Urinary bladder (tissue), 4 donors: ENCODE results near the gene FAM222A. TPM values are rescaled to one million over a fixed set of nuclear protein-coding genes. Genes with fewer than 3 reads are reported as not detected.

ENCODE experiments used
- DNase-seq: peaks from one replicate; pipeline ENCODE4 v3.0.0-alpha.2; 2015; ENCODE audit errors: extremely low spot score
- H3K27ac ChIP-seq: one replicate; pipeline ENCODE4 v1.5.1; 2013; ENCODE audit warnings: low read depth, mild to moderate bottlenecking, moderate library complexity
- H3K36me3 ChIP-seq: one replicate; pipeline ENCODE4 v1.6.1; 2013; ENCODE audit warnings: mild to moderate bottlenecking, moderate library complexity; ENCODE audit not compliant: insufficient read depth
- H3K4me1 ChIP-seq: one replicate; pipeline ENCODE4 v1.6.1; 2013; ENCODE audit warnings: mild to moderate bottlenecking, moderate library complexity; ENCODE audit not compliant: insufficient read depth
- H3K4me3 ChIP-seq: one replicate; pipeline ENCODE4 v1.5.1; 2013; ENCODE audit warnings: low read depth, low read length
- WGBS: extraction: QIAGEN DNeasy Blood & Tissue Kit; methylation state at CpG from one replicate; pipeline ENCODE4 v1.1.7; 2013; 5-methylcytosine and 5-hydroxymethylcytosine counted together
- polyA plus RNA-seq: library from polyadenylated mRNA; stranded (reverse); fragments of 200-250 nt; gene quantifications from one replicate; pipeline ENCODE4 v1.2.3, GENCODE V29; 2013
- total RNA-seq: library from RNA; depleted of rRNA; stranded (reverse); fragments of >200 nt; gene quantifications from one replicate; pipeline ENCODE4 v1.2.3, GENCODE V29; 2014
- donor health status: healthy with polysubstance abuse.
- donor health status: healthy.

FAM222A gene
- total and polyA plus RNA-seq, 2 donors = 1.2 TPM

GRCh38 chr12:109808876-109809646, 95.4 kb downstream of the FAM222A start:
- no peak for DNase-seq
- Histone ChIP-seq H3K4me1 (no peaks in the 10 kb centered on the region), H3K36me3 (no peaks in the 10 kb centered on the region), H3K4me3 (no peak overlapping the region), H3K27ac (no peak overlapping the region)
- WGBS = 91% methylated on average over 4 of the region's 4 CpGs

- H3K36me3 ChIP-seq = no peaks in the 10 kb centered on the region
- no peak overlapping the region for H3K4me3 ChIP-seq
- 91% methylated on average over 10 of the region's 10 CpGs for WGBS
- DNase-seq = no peak
- H3K27ac ChIP-seq = no peak overlapping the region
- H3K4me1 ChIP-seq = no peaks in the 10 kb centered on the region
These were observed 97.5 kb downstream of the FAM222A start for GRCh38 chr12:109810954-109811623.

- H3K36me3 ChIP-seq = no peaks in the 10 kb centered on the region
- H3K4me3 ChIP-seq = no peak overlapping the region
- 76% methylated on average over 5 of the region's 5 CpGs for WGBS
- no peak overlapping the region for H3K27ac ChIP-seq
- no peak for DNase-seq
- H3K4me1 ChIP-seq = no peaks in the 10 kb centered on the region
These were observed 98.0 kb downstream of the FAM222A start for GRCh38 chr12:109811624-109811995.

- Histone ChIP-seq H3K27ac (no peak overlapping the region), H3K4me3 (no peak overlapping the region), H3K4me1 (no peaks in the 10 kb centered on the region), H3K36me3 (no peaks in the 10 kb centered on the region)
- DNase-seq = no peak
- WGBS = 96% methylated on average over 6 of the region's 6 CpGs
These were observed 100.3 kb downstream of the FAM222A start for GRCh38 chr12:109813810-109814416.

GRCh38 chr12:109814600-109815150, 101.0 kb downstream of the FAM222A start:
- H3K27ac ChIP-seq = no peak overlapping the region
- H3K4me3 ChIP-seq = no peak overlapping the region
- H3K4me1 ChIP-seq = no peaks in the 10 kb centered on the region
- no peak for DNase-seq
- WGBS = 74% methylated on average over 20 of the region's 20 CpGs
- no peaks in the 10 kb centered on the region for H3K36me3 ChIP-seq

GRCh38 chr12:109815225-109815624, 101.6 kb downstream of the FAM222A start:
- H3K27ac ChIP-seq = no peak overlapping the region
- 94% methylated on average over 4 of the region's 4 CpGs for WGBS
- H3K36me3 ChIP-seq = no peaks in the 10 kb centered on the region
- H3K4me3 ChIP-seq = no peak overlapping the region
- no peak for DNase-seq
- no peaks in the 10 kb centered on the region for H3K4me1 ChIP-seq

- DNase-seq = no peak
- H3K36me3 ChIP-seq = no peaks in the 10 kb centered on the region
- 80% methylated on average over 10 of the region's 10 CpGs for WGBS
- H3K4me3 ChIP-seq = no peak overlapping the region
- H3K27ac ChIP-seq = no peak overlapping the region
- no peaks in the 10 kb centered on the region for H3K4me1 ChIP-seq
These were observed 102.4 kb downstream of the FAM222A start for GRCh38 chr12:109815757-109816617.

GRCh38 chr12:109816870-109817269, 103.2 kb downstream of the FAM222A start:
- Histone ChIP-seq H3K27ac (no peak overlapping the region), H3K4me3 (no peak overlapping the region), H3K4me1 (no peaks in the 10 kb centered on the region), H3K36me3 (no peaks in the 10 kb centered on the region)
- 89% methylated on average over 7 of the region's 7 CpGs for WGBS
- DNase-seq = no peak

GRCh38 chr12:109817627-109818231, 104.1 kb downstream of the FAM222A start:
- Histone ChIP-seq H3K4me1 (no peaks in the 10 kb centered on the region), H3K27ac (no peak overlapping the region), H3K4me3 (no peak overlapping the region), H3K36me3 (no peaks in the 10 kb centered on the region)
- 94% methylated on average over 8 of the region's 8 CpGs for WGBS
- DNase-seq = no peak

GRCh38 chr12:109818253-109818652, 104.6 kb downstream of the FAM222A start:
- no peaks in the 10 kb centered on the region for H3K4me1 ChIP-seq
- no peak for DNase-seq
- no peak overlapping the region for H3K4me3 ChIP-seq
- WGBS = 93% methylated on average over 9 of the region's 9 CpGs
- no peak overlapping the region for H3K27ac ChIP-seq
- H3K36me3 ChIP-seq = no peaks in the 10 kb centered on the region

GRCh38 chr12:109818905-109819500, 105.4 kb downstream of the FAM222A start:
- no peak for DNase-seq
- no peak overlapping the region for H3K27ac ChIP-seq
- 52% methylated on average over 10 of the region's 10 CpGs for WGBS
- no peaks in the 10 kb centered on the region for H3K4me1 ChIP-seq
- H3K4me3 ChIP-seq = no peak overlapping the region
- no peaks in the 10 kb centered on the region for H3K36me3 ChIP-seq
